OCI-LY3 (cell line): ENCODE results near the gene SLC7A6OS.

Source experiments
- H2AFZ ChIP-seq: fragments of 200-600, 300-600 bp; shearing (Covaris generic); 2 replicates; pipeline ENCODE4 v1.6.0; 2014; ENCODE audit warnings: antibody characterized with exemption, low read depth, low read length
- H3K27ac ChIP-seq: fragments of 200-600, 300-600 bp; sonication (generic); 2 replicates; pipeline ENCODE4 v1.5.1; 2014; ENCODE audit warnings: mild to moderate bottlenecking, low read length, moderate library complexity, mixed read lengths
- H3K27me3 ChIP-seq: fragments of 200-600, 300-600 bp; sonication (generic); 2 replicates; pipeline ENCODE4 v1.6.1; 2014; ENCODE audit warnings: low read depth, low read length, mixed read lengths
- H3K36me3 ChIP-seq: fragments of 200-600, 300-600 bp; sonication (generic); replicated peaks from 2 replicates; pipeline ENCODE3; 2014; ENCODE audit warnings: low read depth, low read length, mixed read lengths
- H3K4me1 ChIP-seq: fragments of 300-600, 200-600 bp; sonication (generic); 2 replicates; pipeline ENCODE4 v1.6.1; 2014; ENCODE audit warnings: low read length, mixed read lengths
- H3K4me2 ChIP-seq: fragments of 200-600, 300-600 bp; sonication (generic); 2 replicates; pipeline ENCODE4 v1.6.1; 2014; ENCODE audit warnings: low read length, mixed read lengths
- H3K4me3 ChIP-seq: fragments of 300-600, 200-600 bp; sonication (generic); 2 replicates; pipeline ENCODE4 v1.5.1; 2014; ENCODE audit warnings: antibody characterized with exemption, mild to moderate bottlenecking, low read length, moderate library complexity
- H3K79me2 ChIP-seq: fragments of 300-600, 200-600 bp; shearing (Covaris generic); 2 replicates; pipeline ENCODE4 v1.6.1; 2014; ENCODE audit warnings: mild to moderate bottlenecking, low read length, mixed read lengths
- H3K9ac ChIP-seq: fragments of 300-600, 200-600 bp; shearing (Covaris generic); 2 replicates; pipeline ENCODE4 v1.6.0; 2014; ENCODE audit warnings: mild to moderate bottlenecking, low read length, moderate library complexity
- H3K9me3 ChIP-seq: fragments of 200-600, 300-600 bp; shearing (Covaris generic); 2 replicates; pipeline ENCODE4 v1.6.1; 2014; ENCODE audit warnings: low read length, mixed read lengths; ENCODE audit not compliant: insufficient read depth
- H4K20me1 ChIP-seq: fragments of 200-600, 300-600 bp; sonication (generic); 2 replicates; pipeline ENCODE4 v1.6.1; 2016; ENCODE audit warnings: low read length, mixed read lengths; ENCODE audit not compliant: insufficient read depth
- CTCF ChIP-seq: fragments of 200-600, 300-600 bp; sonication (generic); IDR thresholded peaks from 2 replicates; pipeline ENCODE4 v1.5.1; 2014; ENCODE audit warnings: antibody characterized with exemption, low read length, low read depth
- EZH2phosphoT487 ChIP-seq: fragments of 200-600 bp; shearing (Covaris generic); IDR thresholded peaks from 2 replicates; pipeline ENCODE4 v1.6.1; 2018; ENCODE audit warnings: antibody characterized with exemption, mixed run types, low read depth

Gene SLC7A6OS

GRCh38 chr16:68263559-68264127 lies 47.1 kb downstream of the SLC7A6OS start:
- Histone ChIP-seq H3K27ac (peak overlapping the region; percentile 59), H4K20me1 (no peaks in the 10 kb centered on the region)

GRCh38 chr16:68259007-68259825 lies 51.5 kb downstream of the SLC7A6OS start:
- H3K4me1 ChIP-seq = 0 out of 2 replicates have a peak, but pooled peaks cover 6% of the 10 kb centered on the region
- no peak overlapping the region for H3K4me3 ChIP-seq
- H3K79me2 ChIP-seq = peaks cover 6% of the 10 kb centered on the region
- no peaks in the 10 kb centered on the region for H4K20me1 ChIP-seq
- no peak overlapping the region for H3K4me2 ChIP-seq
- no peaks in the 10 kb centered on the region for H3K9me3 ChIP-seq
- H3K27ac ChIP-seq = no peak overlapping the region
- no peak overlapping the region for H2AFZ ChIP-seq
- no peaks in the 10 kb centered on the region for H3K36me3 ChIP-seq
- H3K9ac ChIP-seq = no peak overlapping the region
- no peaks in the 10 kb centered on the region for H3K27me3 ChIP-seq
- no peak for TF ChIP-seq EZH2phosphoT487

More at GRCh38 chr16:68263559-68264127, 47.1 kb downstream of the SLC7A6OS start:
- peak overlapping the region; percentile 87 for H3K4me2 ChIP-seq
- H3K4me3 ChIP-seq = peak overlapping the region; percentile 91
- no peak for TF ChIP-seq EZH2phosphoT487
- TF ChIP-seq CTCF = no peak
- no peaks in the 10 kb centered on the region for H3K36me3 ChIP-seq
- H3K9me3 ChIP-seq = no peaks in the 10 kb centered on the region
- peak overlapping the region; percentile 84 for H3K9ac ChIP-seq
- H3K27me3 ChIP-seq = no peaks in the 10 kb centered on the region
- H3K79me2 ChIP-seq = peaks cover 46% of the 10 kb centered on the region
- peaks cover 10% of the 10 kb centered on the region; the same call in 1 of the 2 replicates for H3K4me1 ChIP-seq
- H2AFZ ChIP-seq = peak overlapping the region; percentile 88

- Histone ChIP-seq H3K36me3 (no peaks in the 10 kb centered on the region), H4K20me1 (no peaks in the 10 kb centered on the region), H3K4me3 (no peak overlapping the region), H3K9me3 (no peaks in the 10 kb centered on the region), H3K79me2 (no peaks in the 10 kb centered on the region), H3K4me2 (no peak overlapping the region), H3K27ac (no peak overlapping the region), H3K9ac (no peak overlapping the region), H2AFZ (no peak overlapping the region), H3K4me1 (no peaks in the 10 kb centered on the region), H3K27me3 (no peaks in the 10 kb centered on the region)
- TF ChIP-seq CTCF (no peak), EZH2phosphoT487 (no peak)
Observed at GRCh38 chr16:68257906-68258800, 52.6 kb downstream of the SLC7A6OS start.

GRCh38 chr16:68257251-68257905 lies 53.4 kb downstream of the SLC7A6OS start:
- Histone ChIP-seq H3K27ac (no peak overlapping the region), H3K4me1 (no peaks in the 10 kb centered on the region), H3K9ac (no peak overlapping the region), H4K20me1 (no peaks in the 10 kb centered on the region), H3K36me3 (no peaks in the 10 kb centered on the region), H3K4me3 (no peak overlapping the region), H2AFZ (no peak overlapping the region), H3K79me2 (no peaks in the 10 kb centered on the region), H3K9me3 (no peaks in the 10 kb centered on the region), H3K27me3 (no peaks in the 10 kb centered on the region), H3K4me2 (no peak overlapping the region)
- TF ChIP-seq EZH2phosphoT487 (no peak), CTCF (no peak)
